Measurements from ENCODE around the gene KRT8.

KRT8 gene

DNA sequence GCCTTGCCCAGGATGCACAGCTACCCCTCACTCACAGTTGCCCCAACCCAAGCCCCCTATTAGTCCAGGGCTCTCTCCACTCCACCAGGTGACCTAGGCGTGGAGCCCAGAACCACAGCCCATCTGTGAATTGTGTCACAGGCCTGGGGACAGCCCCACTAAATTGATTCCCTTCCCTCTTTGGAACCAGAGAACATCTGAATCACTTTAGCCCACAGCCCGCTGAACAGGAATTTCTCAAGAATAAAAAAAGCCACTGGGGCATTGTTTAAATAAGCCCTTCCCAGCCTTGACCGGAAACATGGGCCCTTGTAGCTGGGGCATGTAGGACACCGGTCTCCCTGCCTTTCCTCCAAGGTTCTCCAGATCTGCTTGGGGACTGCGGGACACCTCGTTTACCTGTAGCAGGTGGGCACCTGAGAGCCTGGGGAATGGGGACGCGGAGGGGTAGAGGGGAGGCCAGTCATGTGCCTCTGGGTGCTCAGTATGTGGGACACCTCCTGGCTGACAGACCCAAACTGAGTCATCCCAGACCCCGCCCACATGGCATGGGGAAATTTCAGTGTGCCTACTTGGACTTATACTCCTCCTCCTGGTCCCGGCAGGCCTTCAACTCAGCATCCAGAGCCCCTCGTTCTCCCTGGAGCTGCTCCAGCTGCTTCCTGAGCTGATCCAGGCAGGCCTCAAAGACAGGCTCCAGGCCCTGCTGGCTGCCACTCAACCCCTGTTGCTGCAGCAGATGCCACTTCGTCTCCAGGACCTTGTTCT, 57.4 kb downstream of the KRT8 start:
- DNase-seq (ENCODE audit: low read depth): no peak
